GM13977 (cell line): Measurements from ENCODE around the gene ANKRD39.

ENCODE experiments used
- DNase-seq: peaks from one replicate; pipeline ENCODE4 v3.0.0; 2012; ENCODE audit warnings: low spot score
- in situ Hi-C: fragments of 300-500 bp; cut with MboI; formaldehyde crosslinking; loops from one replicate; pipeline ENCODE4 v1.12.0; 2022; ENCODE audit warnings: low sequenced_read_pairs, low pct_unique_long_range_greater_than_20kb, mixed read lengths, inconsistent platforms; ENCODE audit not compliant: unreplicated experiment
- TF ChIP-seq, protein P1 (sequence below): IDR thresholded peaks from 2 replicates; pipeline ENCODE4 v1.5.1; 2012; ENCODE audit warnings: mild to moderate bottlenecking, control low read depth; ENCODE audit not compliant: insufficient read depth; ENCODE audit errors: extremely low read depth, missing control alignments

Gene ANKRD39

DNA sequence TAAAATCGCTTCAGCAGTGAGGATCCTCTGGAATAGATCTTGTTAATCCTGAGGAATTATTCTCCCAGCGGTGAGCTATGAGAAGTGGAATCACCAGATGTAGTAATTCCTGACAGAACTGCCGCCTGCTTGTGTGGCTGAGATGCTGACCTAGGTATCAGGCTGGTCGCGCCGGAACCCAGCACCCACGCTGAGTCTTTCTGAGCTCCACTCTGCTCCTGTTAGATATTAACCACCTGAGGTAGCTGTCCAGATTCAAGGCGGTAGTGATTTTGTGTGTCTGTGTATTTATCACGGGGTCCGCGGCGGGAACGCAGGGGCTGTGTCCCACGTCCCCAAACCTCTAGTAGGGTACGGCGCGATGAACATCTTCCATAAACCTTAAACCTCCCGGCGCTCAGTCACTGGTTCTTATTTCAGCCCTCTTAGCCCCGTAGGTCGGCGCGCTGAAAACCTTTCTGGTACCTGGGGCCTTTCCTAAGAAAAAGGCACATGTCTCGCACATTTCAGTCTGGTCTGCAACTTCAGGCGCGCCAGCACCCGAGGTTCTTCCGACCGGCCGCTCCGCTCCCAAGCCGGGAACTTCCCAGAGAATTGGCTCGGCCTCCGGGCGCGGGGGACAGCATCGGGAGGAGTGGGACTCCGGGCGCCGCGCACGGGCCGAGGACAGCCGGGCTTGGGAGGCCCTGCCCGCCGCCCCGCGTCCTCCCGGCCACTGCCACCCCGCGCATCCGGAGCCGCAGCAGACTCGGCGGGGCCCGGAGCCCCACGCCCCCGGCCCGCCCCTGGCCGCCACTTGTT is 42.3 kb downstream of the ANKRD39 start:
- in situ Hi-C loops: no loop called here
- peak; percentile 66 for DNase-seq
- TF ChIP-seq, protein P1, sequence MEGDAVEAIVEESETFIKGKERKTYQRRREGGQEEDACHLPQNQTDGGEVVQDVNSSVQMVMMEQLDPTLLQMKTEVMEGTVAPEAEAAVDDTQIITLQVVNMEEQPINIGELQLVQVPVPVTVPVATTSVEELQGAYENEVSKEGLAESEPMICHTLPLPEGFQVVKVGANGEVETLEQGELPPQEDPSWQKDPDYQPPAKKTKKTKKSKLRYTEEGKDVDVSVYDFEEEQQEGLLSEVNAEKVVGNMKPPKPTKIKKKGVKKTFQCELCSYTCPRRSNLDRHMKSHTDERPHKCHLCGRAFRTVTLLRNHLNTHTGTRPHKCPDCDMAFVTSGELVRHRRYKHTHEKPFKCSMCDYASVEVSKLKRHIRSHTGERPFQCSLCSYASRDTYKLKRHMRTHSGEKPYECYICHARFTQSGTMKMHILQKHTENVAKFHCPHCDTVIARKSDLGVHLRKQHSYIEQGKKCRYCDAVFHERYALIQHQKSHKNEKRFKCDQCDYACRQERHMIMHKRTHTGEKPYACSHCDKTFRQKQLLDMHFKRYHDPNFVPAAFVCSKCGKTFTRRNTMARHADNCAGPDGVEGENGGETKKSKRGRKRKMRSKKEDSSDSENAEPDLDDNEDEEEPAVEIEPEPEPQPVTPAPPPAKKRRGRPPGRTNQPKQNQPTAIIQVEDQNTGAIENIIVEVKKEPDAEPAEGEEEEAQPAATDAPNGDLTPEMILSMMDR: no peak

DNA sequence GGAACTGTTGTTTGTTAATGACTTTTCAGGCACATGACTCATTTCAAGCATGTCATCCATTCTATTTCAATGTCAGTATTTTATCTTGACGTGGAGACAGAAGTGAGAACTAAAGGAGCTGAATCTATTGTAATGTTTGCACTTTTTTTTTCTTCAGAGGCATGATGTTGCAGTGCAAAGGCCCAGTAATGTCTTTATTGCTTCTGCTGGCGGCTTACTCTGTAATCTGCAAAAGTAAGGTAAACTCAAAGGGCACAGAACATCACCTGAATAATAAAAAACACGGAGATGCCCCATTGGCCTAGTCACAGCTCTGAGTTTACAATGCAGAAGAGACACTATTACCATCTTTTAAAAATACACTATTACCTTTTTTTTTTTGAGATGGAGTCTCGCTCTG is 44.2 kb downstream of the ANKRD39 start:
- TF ChIP-seq, protein P1: no peak
- no peak for DNase-seq
- in situ Hi-C loops: no loop called here

DNA sequence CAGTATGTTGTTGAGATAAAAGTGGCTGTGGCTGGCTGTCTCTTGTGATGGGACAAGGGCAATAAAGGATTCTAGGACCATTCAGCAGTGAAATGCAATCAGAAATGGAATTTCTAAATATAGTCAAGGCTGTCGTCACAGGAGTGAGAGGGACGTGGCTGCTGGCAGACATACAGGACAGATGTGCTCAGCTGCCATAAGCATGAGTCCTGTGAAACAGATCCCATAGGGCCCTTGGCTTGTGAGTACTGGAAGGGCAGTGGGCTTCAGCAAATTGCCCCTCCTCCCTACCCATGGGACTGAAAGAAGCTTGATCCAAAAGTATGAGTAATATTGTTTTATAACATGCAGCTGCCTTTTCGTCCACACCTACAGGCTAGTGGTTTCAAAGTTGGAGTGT is 45.9 kb downstream of the ANKRD39 start:
- in situ Hi-C loops: no loop called here
- TF ChIP-seq, protein P1: no peak
- no peak for DNase-seq

DNA sequence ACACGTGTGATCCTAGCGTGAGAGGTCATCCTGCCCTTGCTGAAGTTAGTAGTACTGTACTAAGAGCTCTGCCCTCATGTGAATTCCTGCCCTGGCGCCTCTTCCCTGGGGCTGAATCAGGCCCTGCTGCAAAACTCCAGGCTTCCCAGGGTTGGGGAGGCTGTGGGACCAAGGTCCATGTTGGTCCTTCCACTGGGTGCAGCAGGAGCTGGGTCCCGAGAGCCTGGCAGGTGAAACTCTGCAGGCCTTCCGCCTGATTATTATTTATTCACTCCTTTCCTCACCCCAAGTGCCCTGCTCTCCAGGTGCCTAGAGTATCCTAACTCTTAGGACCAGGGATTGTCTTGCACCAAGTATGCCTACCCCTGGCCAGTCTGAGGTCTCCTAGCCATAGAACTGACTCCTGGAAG is 47.0 kb downstream of the ANKRD39 start:
- TF ChIP-seq, protein P1: no peak
- DNase-seq: no peak
- in situ Hi-C loops: no loop called here

DNA sequence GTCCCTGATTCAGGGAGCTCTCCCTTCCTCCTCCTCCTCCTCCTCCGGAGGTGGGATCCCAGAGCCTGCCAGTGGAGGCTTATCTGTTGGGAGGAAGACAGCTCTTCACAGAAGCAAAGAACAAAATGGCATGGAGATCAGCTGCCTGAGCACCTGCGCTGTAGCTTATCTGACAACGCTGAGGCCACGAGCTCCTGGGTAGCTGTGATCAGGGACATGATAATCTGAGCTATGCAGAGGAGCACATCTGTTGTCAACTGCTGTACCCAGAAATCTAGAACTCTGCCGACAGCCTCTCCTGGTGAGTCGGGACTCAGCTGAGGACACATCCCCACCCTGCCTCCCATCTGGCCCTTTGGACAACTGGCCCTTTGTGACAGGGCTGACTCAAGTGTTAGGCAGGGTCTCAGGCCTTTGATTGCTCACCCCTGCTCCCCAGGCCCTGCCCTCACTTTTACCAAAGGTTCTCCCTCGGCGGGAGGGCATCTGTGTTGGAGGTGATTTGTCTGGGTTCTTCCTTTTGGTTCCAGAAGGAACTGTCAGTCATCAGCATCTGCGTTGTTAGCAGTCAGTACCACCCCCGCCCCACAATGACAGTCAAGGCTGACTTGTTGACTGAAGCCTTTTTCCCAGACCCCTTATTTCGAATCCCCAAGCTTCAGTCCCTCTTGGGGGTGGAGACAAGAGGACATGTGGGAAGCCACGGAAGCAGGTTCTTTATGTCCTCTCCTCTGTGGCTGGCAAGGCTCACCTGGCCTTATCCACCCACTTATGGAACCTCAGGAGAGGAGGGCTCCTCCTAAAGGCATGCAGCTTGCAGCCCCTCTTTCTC is 47.6 kb downstream of the ANKRD39 start:
- in situ Hi-C loops: no loop called here
- no peak for DNase-seq

DNA sequence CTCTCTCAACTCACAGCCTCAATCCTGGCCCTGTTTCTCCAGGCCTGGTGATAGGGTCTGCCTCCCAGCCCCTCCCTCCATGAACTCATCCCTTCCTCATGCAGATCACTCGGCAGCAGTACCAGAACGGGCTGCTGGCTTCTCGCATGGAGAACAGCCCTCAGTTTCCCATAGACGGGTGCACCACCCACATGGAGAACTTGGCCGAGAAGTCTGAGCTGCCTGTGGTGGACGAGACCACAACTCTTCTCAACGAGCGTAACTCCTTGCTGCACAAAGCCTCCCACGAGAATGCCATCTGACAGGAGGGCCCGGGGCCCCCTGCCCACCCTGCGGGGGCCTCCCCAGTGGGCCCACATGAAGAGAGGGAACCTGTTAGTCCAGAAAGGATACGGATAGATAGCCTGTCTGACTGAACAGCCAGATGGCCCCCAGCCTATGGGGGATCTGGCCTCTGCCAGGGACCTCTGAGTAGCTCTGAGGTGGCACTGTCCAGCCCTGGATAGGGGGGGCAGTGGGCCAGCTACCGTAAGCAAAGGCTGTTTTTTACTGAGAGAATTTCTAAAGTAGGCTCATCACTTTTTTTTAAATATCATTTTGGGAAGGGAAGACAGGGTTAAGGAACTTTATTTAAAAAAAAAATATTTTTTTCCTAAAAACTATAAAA is 48.5 kb downstream of the ANKRD39 start:
- TF ChIP-seq, protein P1: no peak
- in situ Hi-C loops: no loop called here
- DNase-seq: no peak

More for the DNA sequence above, 47.6 kb downstream of the ANKRD39 start:
- TF ChIP-seq, protein P1: no peak
